ENCODE data around the gene STXBP4.
A peak's percentile ranks its signal among the peaks of the same experiment; 100 is the strongest.

STXBP4 gene

GRCh38 chr17:55134486-55135157, 166.1 kb downstream of the STXBP4 start:
- DNase-seq, result peak; percentile 16

GRCh38 chr17:55140809-55141208, 172.2 kb downstream of the STXBP4 start:
- DNase-seq, result no peak

GRCh38 chr17:55144518-55144917, 176.0 kb downstream of the STXBP4 start:
- no peak for DNase-seq

- no peak for DNase-seq
Observed at GRCh38 chr17:55149485-55149884, 180.9 kb downstream of the STXBP4 start.

GRCh38 chr17:55152236-55152635, 183.7 kb downstream of the STXBP4 start:
- peak; percentile 5 for DNase-seq

GRCh38 chr17:55154101-55154500, 185.5 kb downstream of the STXBP4 start:
- no peak for DNase-seq

- no peak for DNase-seq
Observed at GRCh38 chr17:55155856-55156560, 187.4 kb downstream of the STXBP4 start.

- peak; percentile 45 for DNase-seq
Observed at GRCh38 chr17:55157165-55157564, 188.6 kb downstream of the STXBP4 start.

- DNase-seq, result no peak
Observed at GRCh38 chr17:55158439-55158838, 189.9 kb downstream of the STXBP4 start.

- no peak for DNase-seq
Observed at GRCh38 chr17:55159251-55159650, 190.7 kb downstream of the STXBP4 start.

- no peak for DNase-seq
Observed at GRCh38 chr17:55160501-55160900, 191.9 kb downstream of the STXBP4 start.

GRCh38 chr17:55161935-55162555, 193.5 kb downstream of the STXBP4 start:
- peak; percentile 89 for DNase-seq

GRCh38 chr17:55162556-55162946, 194.0 kb downstream of the STXBP4 start:
- no peak for DNase-seq

GRCh38 chr17:55163408-55163807, 194.8 kb downstream of the STXBP4 start:
- DNase-seq, result no peak

- no peak for DNase-seq
Observed at GRCh38 chr17:55166506-55166905, 197.9 kb downstream of the STXBP4 start.

- peak; percentile 14 for DNase-seq
Observed at GRCh38 chr17:55167024-55167725, 198.6 kb downstream of the STXBP4 start.

GRCh38 chr17:55168958-55169687, 200.6 kb downstream of the STXBP4 start:
- no peak for DNase-seq

- DNase-seq, result no peak
Observed at GRCh38 chr17:55171634-55172328, 203.2 kb downstream of the STXBP4 start.

GRCh38 chr17:55172612-55173011, 204.0 kb downstream of the STXBP4 start:
- no peak for DNase-seq

GRCh38 chr17:55174133-55174532, 205.6 kb downstream of the STXBP4 start:
- DNase-seq, result no peak

GRCh38 chr17:55175788-55176427, 207.3 kb downstream of the STXBP4 start:
- DNase-seq, result no peak
